NCI-H1436 (cell line): ENCODE data around the gene PGC.

ENCODE experiments used
- DNase-seq: peaks from one replicate; lab custom pipeline; 2025; lab: John Stamatoyannopoulos, UW

The PGC gene

GRCh38 chr6:41697861-41698781 is 49.1 kb downstream of the PGC start:
- no peak for DNase-seq

GRCh38 chr6:41696788-41697187 is 50.4 kb downstream of the PGC start:
- DNase-seq = no peak

GRCh38 chr6:41695825-41696224 is 51.4 kb downstream of the PGC start:
- DNase-seq = no peak

DNA sequence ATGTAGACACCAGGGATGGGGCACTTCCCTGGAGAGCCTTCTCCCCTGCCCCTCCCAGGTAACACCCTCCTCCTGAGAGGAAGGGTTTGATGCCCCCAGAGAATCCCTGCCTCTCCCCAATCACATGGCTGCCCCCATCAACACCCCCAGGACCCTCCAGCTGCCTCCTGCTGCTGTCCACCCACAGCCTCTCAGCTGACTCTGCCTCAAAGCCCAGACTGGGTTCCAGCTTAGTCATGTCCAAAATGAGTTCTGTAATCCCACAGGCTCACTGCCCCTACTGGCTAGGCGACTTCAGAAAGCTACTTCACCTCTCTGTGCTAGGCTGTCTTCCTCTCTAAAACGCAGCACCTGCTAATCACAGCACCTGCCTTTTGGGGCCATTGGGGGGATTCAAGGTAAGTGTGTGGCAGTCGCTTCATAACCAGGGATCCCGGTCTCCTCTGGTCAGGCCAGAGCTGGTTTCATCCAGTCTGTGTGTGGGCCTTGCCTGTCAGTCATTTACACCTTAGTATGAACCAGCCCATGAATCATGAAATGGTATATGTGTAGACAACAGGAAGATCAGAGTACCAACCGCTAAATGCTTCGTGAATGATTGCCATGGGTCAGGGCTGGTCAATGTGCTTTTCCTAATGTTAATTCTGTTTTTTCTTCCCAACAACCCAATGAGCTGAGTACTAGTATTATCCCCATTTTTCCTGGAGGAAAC is 52.2 kb downstream of the PGC start:
- DNase-seq = no peak

- no peak for DNase-seq
These were observed 53.6 kb downstream of the PGC start for GRCh38 chr6:41693281-41694240.

- no peak for DNase-seq
These were observed 54.5 kb downstream of the PGC start for GRCh38 chr6:41692730-41693129.

DNA sequence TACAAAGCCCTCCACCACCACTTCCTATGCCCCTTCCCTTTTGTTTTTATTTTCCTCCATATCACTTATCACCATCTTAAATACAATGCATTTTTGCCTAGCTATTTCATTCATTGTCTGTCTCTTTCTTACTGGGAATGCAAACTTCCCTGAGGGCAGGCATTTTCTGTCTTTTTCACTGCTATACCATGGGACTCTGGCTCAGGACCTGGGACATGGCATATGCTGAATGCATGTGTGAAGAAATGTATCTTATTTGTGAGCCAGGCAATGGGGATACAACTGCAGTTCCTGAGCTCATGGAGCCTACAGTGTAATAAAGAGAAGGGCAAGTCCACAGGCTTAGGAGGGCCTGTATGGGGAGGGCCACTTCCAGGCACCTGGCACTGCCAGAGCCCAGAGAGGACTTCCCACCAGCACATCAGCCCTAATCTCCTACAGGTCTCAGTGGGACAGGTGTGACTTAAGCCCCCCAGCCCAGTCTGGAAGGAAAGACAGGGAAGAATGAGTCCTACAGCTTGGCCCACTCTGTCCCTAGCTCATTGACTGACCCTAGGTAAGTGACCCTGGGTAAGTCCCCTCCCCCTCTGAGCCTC is 55.0 kb downstream of the PGC start:
- DNase-seq = no peak

DNA sequence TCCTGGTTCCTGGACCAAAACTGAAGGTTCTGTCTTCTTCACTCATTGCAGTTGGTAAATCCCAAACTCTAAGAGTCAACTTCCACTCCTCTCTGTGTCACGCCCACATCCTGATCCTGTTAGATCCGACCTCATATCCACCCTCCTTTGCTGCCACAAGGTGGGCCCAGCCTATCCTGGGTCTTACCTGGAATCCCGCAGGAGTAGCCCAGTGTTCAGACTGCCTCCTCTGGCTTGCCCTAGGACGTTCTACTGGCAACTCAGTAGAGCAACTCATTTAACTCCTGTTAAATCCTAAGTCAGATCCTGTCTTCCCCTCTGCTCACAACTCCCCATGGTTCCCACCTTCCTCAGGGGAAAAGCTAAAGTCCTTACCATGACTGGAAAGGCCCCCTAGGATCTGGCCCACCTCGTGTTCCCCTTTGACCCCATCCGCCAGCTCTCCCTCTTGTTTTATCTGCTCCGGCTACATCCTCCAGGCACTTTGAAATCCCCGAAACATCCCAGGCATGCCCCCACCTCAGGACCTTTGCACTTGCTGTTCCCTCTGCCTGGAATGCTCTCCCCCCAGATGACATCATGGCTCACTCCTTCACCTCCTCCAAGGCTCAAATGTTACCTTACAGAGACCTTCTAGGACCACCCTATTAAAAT is 55.6 kb downstream of the PGC start:
- DNase-seq = no peak

DNA sequence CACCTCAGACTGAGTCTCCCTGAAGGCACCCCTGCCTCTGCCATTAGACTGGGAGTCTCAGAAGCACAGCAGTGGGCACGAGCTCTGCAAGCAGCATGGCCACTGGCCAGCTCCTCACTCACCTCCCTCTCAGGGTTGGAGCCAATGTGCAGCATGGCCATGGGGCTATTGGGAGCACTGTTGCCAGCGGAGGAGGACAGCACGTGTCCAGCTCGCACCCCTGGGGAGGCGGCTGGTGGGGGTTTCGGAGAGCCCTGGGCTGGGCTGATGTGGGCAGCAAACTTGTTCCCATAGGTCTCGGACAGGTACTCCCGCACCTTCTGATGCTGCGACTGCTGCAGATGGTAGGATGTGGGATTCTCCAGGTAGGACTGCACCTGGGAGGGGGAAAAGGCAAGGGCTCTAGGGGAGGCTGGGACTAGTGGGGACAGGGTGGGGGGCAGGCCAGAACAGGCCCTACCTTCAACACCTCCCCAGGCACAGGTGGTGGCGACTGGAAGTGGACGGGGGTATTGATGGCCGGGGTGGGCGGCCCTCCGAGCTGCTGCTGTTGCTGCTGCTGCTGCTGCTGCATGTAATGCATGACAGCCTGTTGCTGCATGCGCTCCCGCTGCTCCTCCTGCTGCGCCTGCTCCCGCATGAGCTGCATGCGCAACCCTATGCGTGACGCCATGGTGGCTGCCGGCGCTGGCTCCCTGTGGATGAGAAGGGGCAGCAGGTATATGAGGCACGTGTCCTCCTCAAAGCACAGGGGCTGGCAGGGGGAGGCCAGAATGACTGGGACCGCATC is 56.5 kb downstream of the PGC start:
- no peak for DNase-seq

DNA sequence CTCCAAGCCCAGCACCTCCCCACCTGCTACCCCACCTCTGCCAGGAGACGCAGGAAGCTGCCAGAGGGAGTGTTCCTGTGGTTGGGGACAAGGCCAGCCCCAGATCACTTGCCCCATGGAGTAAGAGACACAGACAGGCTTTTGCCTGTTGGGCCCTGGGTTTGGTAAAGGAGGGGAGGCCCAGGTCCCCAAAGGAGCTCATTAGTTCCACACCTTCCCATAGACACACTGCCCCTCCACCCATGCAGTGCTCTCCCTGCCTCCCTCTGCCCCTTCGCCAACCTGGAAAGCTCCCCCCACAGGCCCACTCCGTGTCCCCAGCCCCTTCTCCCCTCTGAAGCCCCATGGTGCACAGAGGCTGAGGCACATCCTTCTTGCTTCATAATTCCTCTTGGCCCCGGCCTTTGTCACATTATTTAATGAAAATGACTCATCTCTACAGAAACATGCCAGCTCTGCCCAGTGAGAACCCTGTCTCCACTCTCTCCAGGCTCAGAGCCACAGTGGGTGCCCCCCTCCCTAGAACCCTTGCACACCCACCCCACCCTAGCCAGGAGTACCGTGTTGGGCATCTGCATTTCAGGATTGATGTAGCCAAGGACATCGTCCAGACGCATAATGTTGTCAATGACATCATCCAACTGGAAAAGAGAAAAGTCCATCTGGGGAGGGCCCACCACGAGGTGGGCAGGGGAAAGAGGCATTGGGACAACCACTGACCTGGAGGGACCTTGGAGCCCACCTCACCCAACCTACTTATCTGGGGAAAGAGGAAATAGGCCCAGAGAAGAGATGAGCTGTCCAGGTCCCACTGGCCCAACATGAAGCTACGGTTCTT is 57.8 kb downstream of the PGC start:
- no peak for DNase-seq

- no peak for DNase-seq
These were observed 58.8 kb downstream of the PGC start for GRCh38 chr6:41688256-41688965.

DNA sequence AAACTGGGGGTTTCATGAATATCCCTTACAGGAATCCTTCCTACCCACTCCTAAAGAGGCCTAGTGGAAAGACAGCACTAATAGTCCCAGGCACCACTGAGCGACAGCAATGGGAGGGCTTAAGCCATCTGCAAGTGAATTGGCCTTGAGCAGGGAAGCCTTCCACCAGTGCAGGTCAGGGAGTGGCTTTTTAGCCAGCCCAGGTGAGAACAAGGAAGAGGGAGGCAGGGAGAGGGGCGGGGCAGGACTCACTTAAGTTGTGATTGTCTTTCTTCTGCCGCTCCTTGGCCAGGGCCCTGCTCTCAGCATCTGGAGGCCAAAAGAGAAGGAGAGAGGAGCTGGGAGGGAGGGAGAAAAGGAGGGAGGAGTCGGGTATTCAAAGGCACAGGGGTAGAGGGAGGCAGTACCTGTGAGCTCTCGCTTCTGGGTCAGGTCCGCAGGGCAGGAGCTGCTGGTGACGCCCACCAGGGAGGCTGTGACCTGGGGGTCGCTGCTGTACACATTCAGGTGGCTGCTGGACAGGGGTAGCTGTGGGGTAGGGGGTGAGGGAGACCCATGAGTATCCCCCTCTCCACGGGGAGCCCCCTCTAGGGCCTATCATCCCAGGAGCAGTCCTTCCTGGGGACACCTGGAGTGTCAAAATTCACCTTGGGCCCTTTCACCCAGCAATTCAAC is 59.6 kb downstream of the PGC start:
- DNase-seq = no peak
